IMR-90 (cell line): ENCODE measurements around the gene MAGEF1. TPM values are rescaled to one million over a fixed set of nuclear protein-coding genes. Genes with fewer than 3 reads are reported as not detected.

ENCODE experiments used
- ATAC-seq: fragments of 200-7000 bp; cut with Tn5 transposase; 2 replicates; pipeline ENCODE4 v1.9.1; 2020; ENCODE audit warnings: low read depth, mild to moderate bottlenecking, moderate library complexity
- BruUV-seq: library from RNA; stranded (reverse); fragments of 400-500 nt; replicated peaks from 2 replicates; lab custom pipeline; 2021; lab: Mats Ljungman, UMichigan
- CTCF ChIA-PET: fragments of 300-600 bp; formaldehyde crosslinking; extraction: SDS; loops from one replicate; lab custom pipeline; 2021; ENCODE audit warnings: antibody characterized with exemption; lab: Yijun Ruan, JAX
- POLR2A ChIA-PET: fragments of 300-600 bp; sonication (Branson Sonifier 250); formaldehyde crosslinking; loops from one replicate; lab custom pipeline; 2022; ENCODE audit warnings: antibody characterized with exemption; ENCODE audit not compliant: unreplicated experiment; lab: Charles Lee
- DNase-seq: peaks from one replicate; pipeline ENCODE4 v3.0.0; 2013
- H2AFZ ChIP-seq: replicated peaks from 2 replicates; pipeline ENCODE3; 2013; ENCODE audit warnings: low read length, mild to moderate bottlenecking; ENCODE audit not compliant: poor library complexity
- H2AK5ac ChIP-seq: 2 replicates; pipeline ENCODE4 v1.6.1; 2013; ENCODE audit warnings: low read depth, low read length, inconsistent platforms
- H2AK9ac ChIP-seq: replicated peaks from 2 replicates; pipeline ENCODE3; 2013; ENCODE audit warnings: mild to moderate bottlenecking, low read depth, low read length, moderate library complexity; ENCODE audit not compliant: poor library complexity
- H2BK120ac ChIP-seq: 2 replicates; pipeline ENCODE4 v1.6.1; 2013; ENCODE audit warnings: low read depth, low read length, inconsistent platforms
- H2BK15ac ChIP-seq: 3 replicates; pipeline ENCODE4 v1.6.1; 2013; ENCODE audit warnings: low read depth, low read length, inconsistent platforms
- H2BK20ac ChIP-seq: 2 replicates; pipeline ENCODE4 v1.6.1; 2013; ENCODE audit warnings: low read depth, mild to moderate bottlenecking, inconsistent platforms, low read length, moderate library complexity
- H2BK5ac ChIP-seq: 2 replicates; pipeline ENCODE4 v1.6.1; 2013; ENCODE audit warnings: mild to moderate bottlenecking, low read depth, low read length, inconsistent platforms; ENCODE audit not compliant: poor library complexity, severe bottlenecking
- H3K14ac ChIP-seq: replicated peaks from 2 replicates; pipeline ENCODE4 v1.6.1; 2013; ENCODE audit warnings: low read depth, low read length, inconsistent platforms
- H3K18ac ChIP-seq: 2 replicates; pipeline ENCODE4 v1.6.1; 2013; ENCODE audit warnings: low read depth, low read length, control low read depth
- H3K23ac ChIP-seq: 2 replicates; pipeline ENCODE4 v1.6.1; 2013; ENCODE audit warnings: low read depth, low read length, inconsistent platforms
- H3K27ac ChIP-seq: 2 replicates; pipeline ENCODE4 v1.5.1; 2013; ENCODE audit warnings: mild to moderate bottlenecking, control low read depth, low read length; ENCODE audit not compliant: insufficient read depth
- H3K27me3 ChIP-seq: 2 replicates; pipeline ENCODE4 v1.6.1; 2013; ENCODE audit warnings: low read length; ENCODE audit not compliant: control insufficient read depth, insufficient read depth
- H3K36me3 ChIP-seq: 2 replicates; pipeline ENCODE4 v1.6.1; 2013; ENCODE audit warnings: low read length, mixed read lengths; ENCODE audit not compliant: control insufficient read depth, insufficient read depth
- H3K4ac ChIP-seq: 2 replicates; pipeline ENCODE4 v1.6.1; 2013; ENCODE audit warnings: low read depth, low read length, inconsistent platforms
- H3K4me1 ChIP-seq: 2 replicates; pipeline ENCODE4 v1.6.1; 2013; ENCODE audit warnings: low read length, mixed read lengths; ENCODE audit not compliant: control insufficient read depth, insufficient read depth
- H3K4me2 ChIP-seq: 2 replicates; pipeline ENCODE4 v1.6.1; 2013; ENCODE audit warnings: low read depth, mild to moderate bottlenecking, control low read depth, low read length, moderate library complexity
- H3K4me3 ChIP-seq: 2 replicates; pipeline ENCODE4 v1.5.1; 2013; ENCODE audit warnings: low read depth, mild to moderate bottlenecking, control low read depth, low read length, moderate library complexity; ENCODE audit not compliant: insufficient read depth
- H3K56ac ChIP-seq: 2 replicates; pipeline ENCODE4 v1.6.1; 2013; ENCODE audit warnings: low read length, inconsistent platforms; ENCODE audit not compliant: insufficient read depth; ENCODE audit errors: extremely low read depth
- H3K79me1 ChIP-seq, 2 experiments: 2 replicates each; pipeline ENCODE4 v1.6.1; 2013; ENCODE audit warnings: low read length in 2 of 2, inconsistent platforms in 1 of 2, low read depth in 1 of 2
- H3K9ac ChIP-seq: 2 replicates; pipeline ENCODE4 v1.6.1; 2013; ENCODE audit warnings: low read depth, low read length, control low read depth
- H3K9me1 ChIP-seq: 2 replicates; pipeline ENCODE4 v1.6.1; 2013; ENCODE audit warnings: low read length, inconsistent platforms; ENCODE audit not compliant: insufficient read depth
- H3K9me3 ChIP-seq: 2 replicates; pipeline ENCODE4 v1.6.1; 2013; ENCODE audit warnings: low read length; ENCODE audit not compliant: control insufficient read depth, insufficient read depth
- H4K20me1 ChIP-seq: 2 replicates; pipeline ENCODE4 v1.6.1; 2013; ENCODE audit warnings: low read length, inconsistent platforms; ENCODE audit not compliant: insufficient read depth
- H4K5ac ChIP-seq: 2 replicates; pipeline ENCODE4 v1.6.1; 2013; ENCODE audit warnings: mild to moderate bottlenecking, low read depth, low read length, control low read depth
- H4K8ac ChIP-seq, 2 experiments: 2 replicates each; pipeline ENCODE4 v1.6.1; 2013; ENCODE audit warnings: low read depth in 2 of 2, low read length in 2 of 2, control low read depth in 1 of 2, inconsistent platforms in 1 of 2
- H4K91ac ChIP-seq: 2 replicates; pipeline ENCODE4 v1.6.1; 2013; ENCODE audit warnings: low read depth, low read length, inconsistent platforms; ENCODE audit not compliant: insufficient read depth
- CEBPB ChIP-seq: IDR thresholded peaks from 2 replicates; pipeline ENCODE4 v1.6.1; 2012; ENCODE audit warnings: low read depth, low read length, improper control_type of control experiment
- CTCF ChIP-seq: conservative IDR thresholded peaks from 2 replicates; pipeline ENCODE4 v1.5.1; 2012; ENCODE audit warnings: mild to moderate bottlenecking, low read depth, low read length, improper control_type of control experiment
- MAFK ChIP-seq: IDR thresholded peaks from 2 replicates; pipeline ENCODE4 v1.6.1; 2012; ENCODE audit warnings: low read depth, low read length, improper control_type of control experiment
- MAZ ChIP-seq: IDR thresholded peaks from 2 replicates; pipeline ENCODE4 v1.6.1; 2012; ENCODE audit warnings: low read depth, mild to moderate bottlenecking, low read length, improper control_type of control experiment, moderate library complexity, borderline replicate concordance
- MXI1 ChIP-seq: IDR thresholded peaks from 2 replicates; pipeline ENCODE4 v1.6.1; 2012; ENCODE audit warnings: low read depth, mild to moderate bottlenecking, low read length, moderate library complexity, borderline replicate concordance
- POLR2A ChIP-seq: IDR thresholded peaks from 2 replicates; pipeline ENCODE4 v1.6.1; 2012; ENCODE audit warnings: mild to moderate bottlenecking, low read depth, low read length
- RCOR1 ChIP-seq: IDR thresholded peaks from 2 replicates; pipeline ENCODE4 v1.6.1; 2012; ENCODE audit warnings: mild to moderate bottlenecking, low read length, improper control_type of control experiment; ENCODE audit not compliant: insufficient replicate concordance
- SMC3 ChIP-seq: fragments of 150-350 bp; IDR thresholded peaks from 2 replicates; pipeline ENCODE4 v1.6.1; 2016; ENCODE audit warnings: low read depth, mild to moderate bottlenecking, antibody characterized with exemption, low read length, moderate library complexity
- WGBS, 2 experiments: methylation state at CpG; one replicate each; pipeline versions ENCODE4 v1.1.5 to v1.1.7; 2013; ENCODE audit warnings: missing lambda C conversion rate in 2 of 2; ENCODE audit not compliant: insufficient read length in 1 of 2; ENCODE audit errors: extremely low coverage in 2 of 2; 5-methylcytosine and 5-hydroxymethylcytosine counted together
- dilution Hi-C: fragments of 300-500 bp; cut with HindIII; formaldehyde crosslinking; loops from one replicate; pipeline ENCODE4 v1.14.3; 2018; ENCODE audit warnings: low sequenced_read_pairs; ENCODE audit not compliant: unreplicated experiment
- in situ Hi-C: fragments of 300-500 bp; cut with MboI; formaldehyde crosslinking; loops from 3 replicates; pipeline ENCODE4 v1.14.3; 2019; ENCODE audit warnings: low sequenced_read_pairs, inconsistent platforms, mixed read lengths
- intact Hi-C: fragments of 100-400 bp; cut with micrococcal nuclease; formaldehyde crosslinking; loops from 2 replicates; pipeline ENCODE4 v1.10.0; 2022
- polyA plus RNA-seq, 3 experiments: library from polyadenylated mRNA; depleted of rRNA; stranded (reverse); fragments of >200 nt; gene quantifications; 2 replicates each; pipeline ENCODE4 v1.2.3, GENCODE V29; 2012; ENCODE audit warnings: low replicate concordance in 1 of 3
- total RNA-seq: library from RNA; depleted of rRNA; stranded (reverse); fragments of >200 nt; gene quantifications from 2 replicates; pipeline ENCODE4 v1.2.3, GENCODE V29; 2012
- TF ChIP-seq, protein P1 (sequence below): fragments of 150-350 bp; IDR thresholded peaks from 2 replicates; pipeline ENCODE4 v1.6.1; 2017; ENCODE audit warnings: mild to moderate bottlenecking, antibody characterized with exemption, low read length, low read depth

The MAGEF1 gene
- total and polyA plus RNA-seq, 2 of the 4 experiments (the other 2 are of a cell fraction): 10.6 to 19.4 TPM

GRCh38 chr3:184700759-184701158 lies 11.1 kb downstream of the MAGEF1 start:
- Histone ChIP-seq H2BK5ac (no peak overlapping the region), H2AK5ac (no peak overlapping the region), H3K9ac (no peak overlapping the region), H3K18ac (no peak overlapping the region), H3K27me3 (no peaks in the 10 kb centered on the region; the same call in 1 of the 2 replicates), H2AK9ac (no peak overlapping the region), H3K4me1 (peaks cover 5% of the 10 kb centered on the region; the same call in 1 of the 2 replicates), H3K23ac (no peak overlapping the region), H2BK120ac (no peak overlapping the region), H3K14ac (no peak overlapping the region), H4K8ac (no peak overlapping the region), H4K5ac (no peak overlapping the region), H4K91ac (no peak overlapping the region), H3K4me3 (no peak overlapping the region), H2BK15ac (no peak overlapping the region), H2BK20ac (no peak overlapping the region), H3K4ac (no peak overlapping the region), H2AFZ (no peak overlapping the region), H3K36me3 (no peaks in the 10 kb centered on the region), H3K9me3 (no peaks in the 10 kb centered on the region; the same call in 1 of the 2 replicates), H3K56ac (no peak overlapping the region), H4K20me1 (no peaks in the 10 kb centered on the region), H3K79me1 (no peaks in the 10 kb centered on the region), H3K27ac (no peak overlapping the region), H3K4me2 (no peak overlapping the region), H3K9me1 (no peaks in the 10 kb centered on the region)
- ATAC-seq (no peak), DNase-seq (no peak)
- dilution Hi-C loops (no loop called here), intact Hi-C loops (no loop called here), in situ Hi-C loops (no loop called here)
- TF ChIP-seq MXI1 (no peak), CEBPB (no peak), MAZ (no peak), RCOR1 (no peak), MAFK (no peak), CTCF (no peak), SMC3 (no peak), POLR2A (no peak)
- TF ChIP-seq, protein P1, sequence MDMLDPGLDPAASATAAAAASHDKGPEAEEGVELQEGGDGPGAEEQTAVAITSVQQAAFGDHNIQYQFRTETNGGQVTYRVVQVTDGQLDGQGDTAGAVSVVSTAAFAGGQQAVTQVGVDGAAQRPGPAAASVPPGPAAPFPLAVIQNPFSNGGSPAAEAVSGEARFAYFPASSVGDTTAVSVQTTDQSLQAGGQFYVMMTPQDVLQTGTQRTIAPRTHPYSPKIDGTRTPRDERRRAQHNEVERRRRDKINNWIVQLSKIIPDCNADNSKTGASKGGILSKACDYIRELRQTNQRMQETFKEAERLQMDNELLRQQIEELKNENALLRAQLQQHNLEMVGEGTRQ: no peak
- no TSS peak for BruUV-seq
- POLR2A ChIA-PET: no interaction called here
- CTCF ChIA-PET: no interaction called here
- no CpG with 5 or more reads among the region's 2 CpGs for WGBS, 2 experiments
